GM18508 (cell line): ENCODE results near the gene TCEAL1.
"Not testable (repeated sequence)": the region's sequence is repeated elsewhere in the genome, so short reads cannot be mapped to it uniquely, and the experiment has no call there.

Experiments used
- ATAC-seq: cut with Tn5 transposase; IDR thresholded peaks from one replicate; pipeline ENCODE4 v1.9.1; 2021; ENCODE audit warnings: moderate number of reproducible peaks; ENCODE audit not compliant: insufficient read depth, unreplicated experiment

TCEAL1 gene

DNA sequence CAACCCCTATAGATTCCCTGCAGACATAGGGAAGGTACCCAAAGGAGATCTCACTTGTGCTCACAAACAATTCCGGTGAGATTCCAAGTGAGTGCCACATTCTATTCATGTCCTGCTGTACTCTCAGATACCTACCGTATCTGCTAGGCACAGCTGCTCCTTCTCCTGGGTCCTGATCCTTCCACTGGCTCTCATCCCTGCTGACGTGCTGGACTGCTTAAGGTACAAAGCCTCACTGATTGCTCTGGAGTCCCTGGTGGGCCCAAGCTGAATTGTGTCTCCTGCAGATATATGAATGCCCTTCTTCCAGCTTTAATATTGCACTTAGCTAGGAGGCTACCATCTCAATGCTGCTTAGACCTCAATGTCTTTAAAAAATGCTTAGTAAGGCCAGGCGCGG, 2.4 kb downstream of the TCEAL1 start:
- no peak for ATAC-seq

DNA sequence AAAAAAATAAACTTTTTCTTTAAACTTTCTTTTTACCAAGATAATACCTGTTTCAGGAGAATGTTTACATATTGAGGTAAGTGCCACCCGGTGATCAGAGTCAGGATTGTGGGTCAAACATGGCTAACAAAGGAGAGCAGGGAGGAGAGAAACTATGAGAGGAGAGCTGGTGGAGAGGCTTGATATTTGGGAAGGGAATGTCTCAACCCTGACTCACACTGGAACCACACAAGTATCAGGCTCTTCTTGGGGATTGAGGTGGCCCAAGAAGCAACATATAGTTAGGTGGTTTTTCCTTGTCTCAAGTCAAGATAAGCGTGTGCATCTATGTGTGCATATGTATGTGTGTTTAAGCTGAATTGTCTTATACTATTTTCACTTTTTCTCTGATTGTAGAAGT, 6.7 kb downstream of the TCEAL1 start:
- ATAC-seq: no peak

DNA sequence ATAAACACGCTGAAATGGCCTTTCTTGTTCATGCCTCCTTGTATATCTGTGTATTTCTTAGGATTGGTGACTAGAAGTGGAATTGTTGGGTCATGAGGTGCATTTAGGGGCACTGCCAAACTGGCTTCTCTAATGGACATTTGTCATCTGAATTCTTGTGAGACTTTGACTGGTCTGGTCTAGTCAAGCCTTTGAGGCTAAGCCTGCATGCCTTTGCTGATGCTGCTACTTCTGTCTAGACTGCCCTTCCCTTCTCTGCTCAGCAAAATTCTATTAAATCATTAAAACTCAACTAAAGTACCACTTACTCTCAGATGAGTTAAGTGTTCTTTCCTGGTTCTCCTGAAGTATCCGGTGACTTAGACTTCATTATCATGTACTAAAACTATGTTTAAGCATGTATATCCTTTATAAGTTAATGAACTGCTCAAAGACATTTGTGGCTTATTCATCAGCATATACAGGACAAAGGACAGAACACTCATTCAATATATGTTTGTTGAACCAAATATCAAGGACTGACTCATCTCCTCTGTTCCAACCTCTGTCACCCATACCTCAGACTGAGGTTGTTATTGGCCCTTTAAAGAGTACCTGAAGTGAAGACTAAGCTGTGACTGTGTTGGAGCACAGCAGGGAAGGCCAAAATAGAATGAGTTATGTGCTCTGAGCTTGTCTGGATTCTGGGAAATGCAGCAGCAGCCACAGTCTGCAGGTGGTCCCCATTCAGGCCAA, 9.0 kb downstream of the TCEAL1 start:
- no peak for ATAC-seq

DNA sequence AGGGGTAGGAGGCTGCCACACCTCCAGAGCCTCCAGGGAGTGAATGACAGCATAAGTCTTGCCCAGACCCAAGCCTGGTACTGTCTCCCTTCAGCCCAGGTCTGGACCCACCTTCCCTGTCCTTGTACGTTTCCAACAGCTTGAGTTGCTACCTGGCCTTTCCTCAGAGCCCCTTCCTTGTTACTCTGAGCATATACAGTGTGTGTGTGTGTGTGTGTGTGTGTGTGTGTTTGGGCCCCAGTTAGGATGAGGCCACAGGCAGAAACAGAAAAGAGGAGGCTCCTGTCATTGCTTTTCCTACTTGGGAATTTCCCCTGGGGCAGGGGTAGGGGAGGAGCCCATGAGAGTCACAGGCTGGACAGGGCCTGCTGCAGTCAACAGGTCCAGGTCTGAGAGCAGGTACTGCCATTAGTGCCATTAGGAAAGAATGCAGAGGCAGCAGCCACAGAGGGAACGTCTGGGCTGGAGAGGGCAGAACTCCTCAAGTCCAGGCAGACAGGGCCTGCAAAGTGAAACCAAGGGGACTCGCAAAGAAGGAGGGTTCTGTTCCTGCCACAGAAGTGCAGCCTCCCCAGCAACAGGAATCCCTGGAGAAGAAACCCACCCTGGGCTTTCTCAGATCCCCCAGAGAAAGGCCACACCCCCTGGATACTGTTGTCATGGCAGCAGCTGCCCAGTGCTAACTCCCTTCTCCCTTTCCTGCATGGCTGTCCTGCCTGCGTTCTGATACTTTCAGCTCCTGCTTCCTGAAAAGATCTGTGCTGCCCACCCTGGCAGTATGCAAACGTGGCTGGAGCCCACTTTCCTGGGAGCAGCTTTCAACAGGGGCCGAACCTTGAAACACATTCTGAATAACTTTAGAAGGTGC, 9.9 kb downstream of the TCEAL1 start:
- not testable (repeated sequence) for ATAC-seq

DNA sequence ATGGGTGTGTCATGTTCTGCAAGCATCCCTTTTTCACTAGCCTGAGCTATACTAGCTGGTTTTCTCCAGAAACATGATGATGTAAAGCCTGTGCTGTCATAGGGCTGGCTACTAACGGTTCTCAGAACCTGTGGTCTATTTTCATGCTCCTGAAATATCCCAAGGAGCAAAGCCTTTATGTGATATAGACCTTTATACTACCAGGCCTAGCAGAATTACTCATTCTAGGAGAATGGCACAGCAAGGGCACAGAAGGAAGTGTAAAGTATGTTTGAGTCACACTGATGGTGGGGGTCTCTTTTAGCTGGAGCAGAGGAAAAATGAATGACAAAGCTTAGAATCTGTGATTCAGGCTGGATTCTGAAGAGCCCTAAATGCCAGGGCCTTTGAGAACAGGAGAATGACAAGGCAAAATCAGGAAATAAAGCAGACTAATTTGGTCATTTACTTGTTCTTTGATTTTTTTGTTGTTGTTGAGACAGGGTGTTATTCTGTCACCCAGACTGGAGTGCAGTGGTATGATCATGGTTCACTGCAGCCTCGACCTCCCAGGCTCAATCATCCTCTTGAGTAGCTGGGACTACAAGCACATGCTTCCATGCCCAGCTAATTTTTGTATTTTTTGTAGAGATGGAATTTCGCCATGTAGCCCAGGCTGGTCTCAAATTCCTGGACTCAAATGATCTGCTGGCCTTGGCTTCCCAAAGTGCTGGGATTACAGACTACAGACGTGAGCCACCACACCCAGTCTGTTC, 11.8 kb downstream of the TCEAL1 start:
- no peak for ATAC-seq

DNA sequence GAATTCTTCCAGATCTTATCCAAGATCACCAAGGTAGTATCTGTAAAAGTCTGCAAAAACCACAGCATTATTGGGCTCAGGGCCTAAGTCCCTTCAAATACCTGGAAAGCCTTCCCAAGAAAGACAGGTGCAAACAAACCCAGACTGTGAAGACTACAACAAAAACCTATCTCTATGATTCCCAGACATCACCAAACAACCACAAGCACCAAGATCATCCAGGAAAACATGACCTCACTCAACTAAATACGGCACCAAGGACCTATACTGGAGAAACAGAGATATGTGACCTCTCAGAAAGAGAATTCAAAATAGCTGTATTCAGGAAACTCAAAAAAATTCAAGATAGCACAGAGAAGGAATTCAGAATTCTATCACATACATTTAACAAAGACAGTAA, 15.3 kb downstream of the TCEAL1 start:
- no peak for ATAC-seq

DNA sequence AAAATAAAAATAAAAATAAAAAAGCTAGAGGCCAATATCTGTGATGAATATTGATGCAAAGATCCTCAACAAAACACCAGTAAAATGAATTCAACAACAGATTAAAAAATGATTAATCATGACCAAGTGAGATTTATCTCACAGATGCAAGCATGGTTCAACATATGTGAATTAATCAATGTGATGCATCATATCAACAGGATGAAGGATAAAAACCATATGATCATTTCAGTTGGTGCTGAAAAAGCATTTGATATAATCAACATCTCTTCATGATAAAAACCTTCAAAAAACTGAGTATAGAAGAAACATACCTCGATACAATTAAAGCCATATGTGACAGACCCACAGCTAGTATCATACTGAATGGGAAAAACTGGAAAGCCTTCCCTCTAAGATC, 18.9 kb downstream of the TCEAL1 start:
- ATAC-seq: no peak

DNA sequence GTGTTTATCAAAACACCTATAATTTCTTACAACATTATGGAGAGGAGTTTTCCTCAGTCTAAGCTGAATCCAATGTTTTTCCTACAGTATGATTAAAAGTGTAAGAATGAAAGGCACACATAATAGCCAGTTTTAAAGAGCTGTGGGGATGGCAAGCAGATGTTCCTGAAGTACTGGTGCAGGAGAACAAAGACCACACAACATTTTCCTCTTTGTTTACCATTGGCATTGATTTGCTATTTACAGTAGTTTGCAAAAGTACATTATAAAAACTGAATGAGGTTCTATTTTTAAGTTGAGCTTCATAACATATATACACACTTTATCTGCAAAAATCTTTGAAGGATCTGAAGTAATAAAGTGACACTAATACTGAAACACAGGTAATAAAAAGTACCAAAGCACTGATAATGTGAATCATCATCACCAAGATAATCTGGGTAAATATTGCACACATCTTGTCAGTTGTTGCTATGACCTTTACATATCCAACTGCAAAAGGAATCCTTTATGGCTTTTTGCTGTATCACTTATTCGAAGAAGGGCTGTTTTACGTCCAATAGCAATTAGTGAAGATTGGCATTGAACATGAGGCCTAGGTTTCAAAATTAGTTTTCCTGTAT, 22.5 kb downstream of the TCEAL1 start:
- ATAC-seq: no peak

DNA sequence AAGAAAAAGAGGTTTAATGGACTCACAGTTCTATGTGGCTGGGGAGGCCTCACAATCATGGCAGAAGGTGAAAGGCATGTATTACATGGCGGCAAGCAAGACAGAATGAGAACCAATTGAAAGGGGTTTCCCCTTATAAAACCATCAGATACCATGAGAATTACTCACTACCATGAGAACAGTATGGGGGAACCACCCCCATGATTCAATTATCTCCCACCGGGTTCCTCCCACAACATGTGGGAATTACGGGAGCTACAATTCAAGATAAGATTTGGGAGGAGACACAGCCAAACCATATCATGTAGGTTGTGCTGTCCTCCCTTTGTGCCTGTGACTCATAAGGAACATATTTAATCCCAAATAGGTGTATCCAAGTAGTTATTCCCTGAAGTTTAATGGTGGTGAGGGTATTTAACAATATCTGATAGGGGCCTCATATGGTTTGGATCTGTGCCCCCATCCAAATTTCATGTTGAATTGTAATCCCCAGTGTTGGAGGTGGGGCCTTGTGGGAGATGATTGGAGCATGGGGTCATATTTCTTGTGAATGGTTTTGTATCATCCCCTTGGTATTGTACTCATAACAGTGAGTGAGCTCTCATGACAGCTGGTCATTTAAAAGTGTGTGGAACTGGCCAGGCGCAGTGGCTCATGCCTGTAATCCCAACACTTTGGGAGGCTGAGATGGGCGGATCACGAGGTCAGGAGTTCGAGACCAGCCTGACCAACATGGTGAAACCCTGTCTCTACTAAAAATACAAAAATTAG, 26.6 kb downstream of the TCEAL1 start:
- ATAC-seq: not testable (repeated sequence)

DNA sequence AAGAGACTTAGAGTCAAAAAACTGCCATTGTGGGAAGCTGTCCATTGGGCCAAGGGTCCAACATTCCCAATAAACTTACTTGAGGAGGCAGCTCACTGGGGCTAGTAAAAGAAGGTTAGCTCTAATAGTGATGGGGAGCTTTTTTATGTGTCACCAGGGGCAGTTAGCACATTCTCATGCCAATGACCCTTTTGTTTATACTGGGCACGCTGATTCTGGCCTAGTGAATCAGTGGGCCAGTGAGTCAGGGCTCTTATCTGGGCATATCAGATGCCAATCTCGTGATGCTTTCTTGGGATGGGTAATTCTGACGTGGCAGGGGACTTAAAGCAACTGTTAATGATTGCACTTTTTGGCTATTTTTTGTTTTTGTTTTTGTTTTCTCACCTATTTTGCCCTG, 27.8 kb downstream of the TCEAL1 start:
- no peak for ATAC-seq

DNA sequence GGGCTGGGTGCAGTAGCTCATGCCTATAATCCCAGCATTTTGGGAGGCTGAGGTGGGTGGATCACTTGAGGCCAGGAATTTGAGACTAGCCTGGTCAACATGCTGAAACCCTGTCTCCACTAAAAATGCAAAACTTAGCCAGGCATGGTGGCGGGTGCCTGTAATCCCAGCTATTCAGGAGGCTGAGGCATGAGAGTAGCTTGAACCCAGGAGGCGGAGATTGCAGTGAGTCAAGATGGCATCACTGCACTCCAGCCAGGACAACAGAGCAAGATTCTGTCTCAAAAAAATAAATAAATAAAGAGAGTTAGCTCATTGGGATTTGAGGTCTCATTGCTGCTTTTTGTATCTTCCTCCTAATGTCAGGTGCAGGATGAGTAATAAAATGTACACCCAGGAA, 28.3 kb downstream of the TCEAL1 start:
- not testable (repeated sequence) for ATAC-seq

DNA sequence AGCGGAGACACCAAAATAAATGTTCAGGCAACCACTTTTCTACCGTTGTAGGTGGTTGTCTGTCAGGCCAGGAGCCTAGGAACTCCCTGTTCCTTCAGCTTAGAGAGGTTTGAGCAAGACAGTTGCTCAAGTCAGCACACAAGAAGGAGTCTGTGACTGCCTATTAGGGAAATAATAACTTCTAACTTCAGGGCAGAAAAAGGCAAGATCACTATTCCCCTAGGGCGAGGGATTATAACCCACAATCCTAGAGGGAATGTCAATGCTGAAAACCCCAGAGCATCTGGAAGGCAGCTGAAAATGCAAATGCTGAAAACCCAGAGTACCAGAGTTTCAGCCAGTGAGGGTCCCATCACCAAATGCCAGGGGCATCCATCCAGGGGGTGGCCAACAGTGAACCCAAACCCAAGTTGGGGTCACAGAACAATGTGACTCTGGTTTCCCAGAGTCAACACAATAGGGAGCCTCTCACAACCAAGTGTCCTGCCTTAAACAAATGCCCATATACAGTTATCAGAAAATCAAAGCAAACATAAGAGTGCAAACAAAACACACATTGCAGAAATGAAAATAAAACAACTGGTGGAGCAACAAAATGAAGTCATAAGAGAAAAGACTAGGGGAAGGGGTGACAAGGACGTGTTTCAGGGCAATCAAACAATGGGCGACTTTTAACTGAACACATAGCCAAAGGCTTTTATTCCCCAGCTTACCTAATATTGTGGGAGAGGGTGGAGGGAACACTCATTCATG, 30.1 kb downstream of the TCEAL1 start:
- no peak for ATAC-seq

DNA sequence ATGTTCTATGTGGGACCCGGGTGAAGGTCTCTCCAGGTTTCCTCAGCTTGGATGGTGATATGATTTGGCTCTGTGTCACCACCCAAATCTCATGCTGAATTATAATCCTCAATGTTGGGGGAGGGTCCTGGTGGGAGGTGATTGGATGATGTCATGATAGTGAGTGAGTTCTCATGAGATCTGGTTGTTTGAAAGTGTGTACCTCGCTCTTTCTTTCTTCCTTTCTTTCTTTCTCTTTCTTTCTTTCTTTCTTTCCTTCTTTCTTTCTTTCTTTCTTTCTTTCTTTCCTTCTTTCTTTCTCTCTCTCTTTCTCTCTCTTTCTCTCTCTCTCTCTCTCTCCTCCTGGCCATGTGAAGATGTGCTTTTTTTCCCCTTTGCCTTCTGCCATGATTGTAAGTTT, 30.7 kb downstream of the TCEAL1 start:
- ATAC-seq: not testable (repeated sequence)

DNA sequence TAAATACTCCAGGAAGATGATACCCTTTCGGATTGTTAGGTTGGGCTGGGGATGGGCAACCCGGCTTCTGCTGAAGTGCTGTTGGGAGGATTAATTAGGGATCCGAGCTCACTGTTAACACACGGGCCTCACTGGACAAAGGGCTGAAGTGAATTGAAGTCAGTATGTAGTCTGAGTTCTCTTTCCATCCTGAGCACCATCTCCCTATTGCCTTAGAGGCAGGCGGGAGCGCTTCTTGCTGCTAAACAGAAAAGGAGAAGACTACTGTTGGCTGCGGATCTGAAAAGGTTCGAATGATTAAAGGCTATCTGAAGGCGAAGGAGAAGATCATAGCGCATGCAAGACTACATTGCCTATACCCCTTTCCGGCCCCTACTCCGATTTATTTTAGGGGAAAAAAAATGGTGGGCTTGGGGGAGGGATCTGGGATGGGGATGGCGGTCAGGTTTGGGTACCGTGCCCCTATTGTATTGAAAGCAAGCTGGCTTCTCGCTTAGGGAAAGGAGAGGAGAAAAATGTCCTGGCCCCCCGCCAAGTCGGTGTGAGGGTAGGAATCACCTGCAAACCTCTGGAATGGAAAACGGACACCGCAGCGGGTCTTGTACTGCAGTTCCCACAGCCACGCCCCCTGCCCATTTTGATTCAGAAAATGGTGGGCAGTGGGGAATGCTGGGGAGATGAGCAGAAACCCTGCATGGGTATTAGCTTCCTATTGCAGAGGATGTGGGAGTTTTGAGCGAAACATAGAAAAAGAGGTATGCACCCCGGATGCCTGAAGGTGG, 35.4 kb downstream of the TCEAL1 start:
- no peak for ATAC-seq

DNA sequence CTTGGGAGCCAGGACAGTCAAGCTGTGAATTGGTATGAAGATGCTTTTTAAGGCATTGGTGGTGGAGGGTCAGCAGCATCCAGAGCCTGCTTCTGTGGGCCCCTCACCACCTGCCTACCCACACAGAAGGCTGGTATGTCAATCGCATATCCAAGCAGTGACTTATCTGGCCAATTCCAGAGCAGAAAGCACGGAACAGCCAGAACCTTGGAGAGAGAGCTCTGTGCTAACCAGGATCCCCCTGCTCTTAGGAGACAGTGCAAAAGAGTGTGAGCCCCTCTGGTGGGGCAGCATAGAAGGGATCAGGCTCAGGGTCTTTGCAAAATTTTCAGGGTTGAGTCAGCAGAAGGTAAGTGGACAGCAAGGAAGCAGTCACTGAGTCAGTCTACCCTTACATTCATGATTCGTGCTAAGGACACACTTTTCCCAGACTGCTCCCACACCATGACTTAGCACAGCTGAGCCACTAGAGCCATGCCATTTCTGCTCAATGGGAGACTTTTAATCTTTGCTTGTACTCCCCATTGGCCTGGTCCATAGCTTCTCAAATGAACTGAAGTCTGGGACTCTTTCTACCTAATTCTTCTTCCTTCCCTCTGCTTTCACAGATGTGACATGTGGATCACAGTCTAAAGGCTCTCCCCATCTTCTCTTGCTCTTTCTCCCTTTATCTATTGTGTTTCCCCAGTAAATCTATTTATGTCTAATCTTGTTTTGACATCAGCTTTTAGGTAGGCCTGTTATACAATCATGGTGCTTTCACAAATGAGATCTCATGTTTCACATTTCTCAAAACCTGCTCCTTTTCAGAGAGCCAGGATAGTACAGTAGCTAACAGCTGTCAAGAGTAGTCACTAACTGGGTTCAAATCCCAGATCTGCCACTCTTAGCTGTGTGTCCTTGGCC, 37.7 kb downstream of the TCEAL1 start:
- no peak for ATAC-seq

DNA sequence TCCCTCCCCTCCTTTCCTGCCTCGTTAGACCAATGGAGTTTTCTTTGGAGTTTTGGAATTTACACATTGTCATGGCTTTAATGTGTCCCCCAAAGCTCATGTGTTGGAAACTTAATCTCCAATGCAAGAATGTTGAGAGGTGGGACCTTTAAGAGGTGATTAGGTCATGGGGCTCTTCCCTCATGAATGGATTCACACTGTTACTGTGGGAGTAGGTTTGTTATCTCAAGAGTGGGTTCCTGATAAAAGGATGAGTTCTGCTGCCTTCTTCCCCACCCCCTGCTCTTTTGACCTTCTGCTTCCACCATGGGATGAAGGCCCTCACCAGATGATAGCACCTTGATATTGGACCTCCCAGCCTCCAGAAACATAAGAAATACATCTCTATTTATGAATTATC, 41.0 kb downstream of the TCEAL1 start:
- ATAC-seq: no peak
